BJ (cell line): ENCODE data around the gene GNAI1. TPM values are rescaled to one million over a fixed set of nuclear protein-coding genes. Genes with fewer than 3 reads are reported as not detected.

Experiments
- CTCF ChIA-PET: fragments of 350-600 bp; formaldehyde crosslinking; extraction: SDS; loops from one replicate; lab custom pipeline; 2021; ENCODE audit warnings: antibody characterized with exemption, inconsistent platforms; lab: Yijun Ruan, JAX
- POLR2A ChIA-PET: fragments of 300-600 bp; sonication (Branson Sonifier 250); formaldehyde crosslinking; extraction: SDS; loops from one replicate; lab custom pipeline; 2021; ENCODE audit warnings: antibody characterized with exemption; lab: Charles Lee
- DNase-seq: peaks from one replicate; pipeline ENCODE4 v3.0.0-alpha.2; 2011; ENCODE audit warnings: low read depth
- H3K27me3 ChIP-seq: 2 replicates; pipeline ENCODE4 v1.6.0; 2011; ENCODE audit warnings: low read length; ENCODE audit not compliant: control insufficient read depth, insufficient read depth
- H3K36me3 ChIP-seq: 2 replicates; pipeline ENCODE4 v1.5.1; 2011; ENCODE audit warnings: low read length; ENCODE audit not compliant: control insufficient read depth, insufficient read depth
- H3K4me3 ChIP-seq: 2 replicates; pipeline ENCODE4 v1.5.1; 2011; ENCODE audit warnings: low read depth, mild to moderate bottlenecking, control low read depth, low read length
- CTCF ChIP-seq: IDR thresholded peaks from 2 replicates; pipeline ENCODE4 v1.5.1; 2011; ENCODE audit warnings: low read depth, mild to moderate bottlenecking, control low read depth, inconsistent platforms, low read length, moderate library complexity; ENCODE audit not compliant: insufficient read depth
- polyA plus RNA-seq: library from polyadenylated mRNA; depleted of rRNA; stranded (reverse); fragments of >200 nt; gene quantifications from 2 replicates; pipeline ENCODE4 v1.2.3, GENCODE V29; 2011

Gene GNAI1
- polyA plus RNA-seq, 1 experiment, result 19.4 TPM

- H3K27me3 ChIP-seq, result no peaks in the 10 kb centered on the region
- H3K36me3 ChIP-seq, result no peaks in the 10 kb centered on the region
- ChIA-PET CTCF (no interaction called here), POLR2A (interaction anchor here (0.5 kb wide), 1 partner anchor 541 kb away, joined by 4 read pairs; no protein-coding TSS in a partner anchor)
- no peak for TF ChIP-seq CTCF
- no peak for DNase-seq
- H3K4me3 ChIP-seq, result no peak overlapping the region
Measured at GRCh38 chr7:80183351-80183750, 48.7 kb downstream of the GNAI1 start.

GRCh38 chr7:80183900-80184685 is 49.5 kb downstream of the GNAI1 start:
- ChIA-PET POLR2A (no interaction called here), CTCF (no interaction called here)
- no peaks in the 10 kb centered on the region for H3K27me3 ChIP-seq
- H3K4me3 ChIP-seq, result no peak overlapping the region
- DNase-seq, result no peak
- H3K36me3 ChIP-seq, result no peaks in the 10 kb centered on the region
- no peak for TF ChIP-seq CTCF

GRCh38 chr7:80184693-80185092 is 50.1 kb downstream of the GNAI1 start:
- ChIA-PET CTCF (interaction anchor here (0.6 kb wide), 1 partner anchor 180 kb away, joined by 5 read pairs; no protein-coding TSS in a partner anchor), POLR2A (no interaction called here)
- Histone ChIP-seq H3K4me3 (no peak overlapping the region), H3K27me3 (no peaks in the 10 kb centered on the region), H3K36me3 (no peaks in the 10 kb centered on the region)
- no peak for DNase-seq
- no peak for TF ChIP-seq CTCF

- Histone ChIP-seq H3K27me3 (no peaks in the 10 kb centered on the region), H3K4me3 (no peak overlapping the region), H3K36me3 (no peaks in the 10 kb centered on the region)
- no peak for DNase-seq
- ChIA-PET POLR2A (no interaction called here), CTCF (no interaction called here)
- TF ChIP-seq CTCF, result no peak
Measured at GRCh38 chr7:80185571-80185970, 50.9 kb downstream of the GNAI1 start.

- POLR2A ChIA-PET, result interaction anchor here (0.7 kb wide), 1 partner anchor 196 kb away, joined by 4 read pairs; no protein-coding TSS in a partner anchor
- H3K36me3 ChIP-seq, result no peaks in the 10 kb centered on the region
- TF ChIP-seq CTCF, result no peak
- CTCF ChIA-PET, result no interaction called here
- H3K27me3 ChIP-seq, result no peaks in the 10 kb centered on the region
- no peak overlapping the region for H3K4me3 ChIP-seq
- no peak for DNase-seq
Measured at GRCh38 chr7:80186721-80187120, 52.1 kb downstream of the GNAI1 start.
